HG03280 (cell line): ENCODE measurements around the gene PES1.
"Not testable (repeated sequence)": the region's sequence is repeated elsewhere in the genome, so short reads cannot be mapped to it uniquely, and the experiment has no call there.

Source experiments
- ATAC-seq: cut with Tn5 transposase; IDR thresholded peaks from one replicate; pipeline ENCODE4 v1.9.1; 2021; ENCODE audit warnings: mild to moderate bottlenecking, moderate library complexity; ENCODE audit not compliant: unreplicated experiment

The PES1 gene

GRCh38 chr22:30591588-30592359 is at the start of gene PES1:
PES1 (minus strand) TSS chr22:30591910; CDS start chr22:30591833, 77 bp downstream.
- peak; percentile 98 for ATAC-seq

GRCh38 chr22:30640839-30641430 is 49.2 kb upstream of the PES1 start:
- ATAC-seq, result no peak

- no peak for ATAC-seq
These were observed 48.7 kb upstream of the PES1 start for GRCh38 chr22:30640361-30640760.

- ATAC-seq, result no peak
These were observed 46.0 kb upstream of the PES1 start for GRCh38 chr22:30637701-30638114.

GRCh38 chr22:30636226-30637077 is 44.7 kb upstream of the PES1 start:
- no peak for ATAC-seq

- ATAC-seq, result peak; percentile 64
These were observed 43.8 kb upstream of the PES1 start, which contains the start of gene SLC35E4 for GRCh38 chr22:30635273-30636225. SLC35E4 (plus strand) TSS chr22:30635781; CDS start chr22:30636451, 670 bp downstream.

GRCh38 chr22:30634471-30635233 is 42.9 kb upstream of the PES1 start:
- ATAC-seq, result peak; percentile 45

GRCh38 chr22:30631469-30631868 is 39.8 kb upstream of the PES1 start:
- not testable (repeated sequence) for ATAC-seq

GRCh38 chr22:30628491-30628890 is 36.8 kb upstream of the PES1 start:
- ATAC-seq, result no peak

GRCh38 chr22:30627471-30627870 is 35.8 kb upstream of the PES1 start:
- ATAC-seq, result no peak

- ATAC-seq, result no peak
These were observed 34.7 kb upstream of the PES1 start for GRCh38 chr22:30626413-30626812.

GRCh38 chr22:30619909-30620308 is 28.2 kb upstream of the PES1 start:
- not testable (repeated sequence) for ATAC-seq

GRCh38 chr22:30617819-30618218 is 26.1 kb upstream of the PES1 start:
- no peak for ATAC-seq

- ATAC-seq, result no peak
These were observed 23.8 kb upstream of the PES1 start for GRCh38 chr22:30615543-30615954.

GRCh38 chr22:30614879-30615278 is 23.2 kb upstream of the PES1 start:
- ATAC-seq, result no peak

GRCh38 chr22:30614268-30614667 is 22.6 kb upstream of the PES1 start:
- no peak for ATAC-seq

GRCh38 chr22:30612789-30613188 is 21.1 kb upstream of the PES1 start:
- no peak for ATAC-seq

GRCh38 chr22:30611197-30611596 is 19.5 kb upstream of the PES1 start:
- no peak for ATAC-seq

- no peak for ATAC-seq
These were observed 18.6 kb upstream of the PES1 start for GRCh38 chr22:30610299-30610698.
